COLO668 (cell line): ENCODE data around the gene TLE3.

Source experiments
- DNase-seq: peaks from one replicate; lab custom pipeline; 2025; ENCODE audit not compliant: unreplicated experiment; lab: John Stamatoyannopoulos, UW

TLE3 gene

GRCh38 chr15:70064441-70064840 is 33.3 kb downstream of the TLE3 start:
- DNase-seq = no peak

GRCh38 chr15:70063980-70064379 is 33.7 kb downstream of the TLE3 start:
- no peak for DNase-seq

GRCh38 chr15:70063261-70063925 is 34.3 kb downstream of the TLE3 start:
- DNase-seq = no peak

GRCh38 chr15:70062321-70062956 is 35.3 kb downstream of the TLE3 start:
- DNase-seq = peak; percentile 94

GRCh38 chr15:70061696-70062270 is 35.9 kb downstream of the TLE3 start:
- DNase-seq = no peak

GRCh38 chr15:70060993-70061305 is 36.8 kb downstream of the TLE3 start:
- DNase-seq = no peak

- DNase-seq = no peak
Measured at GRCh38 chr15:70060214-70060992, 37.3 kb downstream of the TLE3 start.

- DNase-seq = no peak
Measured at GRCh38 chr15:70059476-70060213, 38.1 kb downstream of the TLE3 start.

- no peak for DNase-seq
Measured at GRCh38 chr15:70058642-70059360, 38.9 kb downstream of the TLE3 start.

- DNase-seq = no peak
Measured at GRCh38 chr15:70057931-70058641, 39.6 kb downstream of the TLE3 start.

GRCh38 chr15:70056091-70056680 is 41.5 kb downstream of the TLE3 start:
- no peak for DNase-seq

GRCh38 chr15:70055601-70056051 is 42.1 kb downstream of the TLE3 start:
- no peak for DNase-seq

- DNase-seq = no peak
Measured at GRCh38 chr15:70054884-70055387, 42.8 kb downstream of the TLE3 start.

- DNase-seq = no peak
Measured at GRCh38 chr15:70054366-70054765, 43.4 kb downstream of the TLE3 start.

- DNase-seq = no peak
Measured at GRCh38 chr15:70053716-70054229, 43.9 kb downstream of the TLE3 start.

- DNase-seq = no peak
Measured at GRCh38 chr15:70053001-70053715, 44.6 kb downstream of the TLE3 start.

- no peak for DNase-seq
Measured at GRCh38 chr15:70051948-70052633, 45.6 kb downstream of the TLE3 start.

GRCh38 chr15:70050970-70051369 is 46.7 kb downstream of the TLE3 start:
- no peak for DNase-seq
